Left lung (tissue), 10 donors: ENCODE data around the gene LRCH3. TPM values are rescaled to one million over a fixed set of nuclear protein-coding genes. Genes with fewer than 3 reads are reported as not detected.

Experiments
- ATAC-seq: fragments of 200-7000 bp; cut with Tn5 transposase; one replicate; pipeline ENCODE4 v1.9.1; 2020; ENCODE audit warnings: moderate library complexity
- DNase-seq, 4 donors: peaks; one replicate each; pipeline ENCODE4 v3.0.0-alpha.2; 2013 to 2020
- H3K27ac ChIP-seq, 2 donors: fragments of 200-600 bp; sonication (generic) in 1 of 2; one replicate each; pipeline versions ENCODE4 v1.5.0 to v1.8.0; 2020 to 2021
- H3K27me3 ChIP-seq, 2 donors: fragments of 200-600 bp; sonication (generic) in 1 of 2; one replicate each; pipeline versions ENCODE4 v1.5.0 to v1.8.0; 2020 to 2021
- H3K36me3 ChIP-seq, 2 donors: fragments of 200-600 bp; sonication (generic) in 1 of 2; one replicate each; pipeline versions ENCODE4 v1.5.0 to v1.8.0; 2020 to 2021
- H3K4me1 ChIP-seq, 2 donors: fragments of 200-600 bp; one replicate each; pipeline ENCODE4 v1.8.0; 2021
- H3K4me3 ChIP-seq, 2 donors: fragments of 200-600 bp; sonication (generic) in 1 of 2; one replicate each; pipeline versions ENCODE4 v1.5.0 to v1.8.0; 2020 to 2021; ENCODE audit warnings: mild to moderate bottlenecking in 1 of 2
- H3K9me3 ChIP-seq, 2 donors: fragments of 200-600 bp; sonication (generic) in 1 of 2; one replicate each; pipeline versions ENCODE4 v1.5.0 to v1.8.0; 2020 to 2021
- CTCF ChIP-seq, 2 donors: fragments of 200-600 bp; sonication (generic) in 1 of 2; IDR thresholded peaks; one replicate each; pipeline versions ENCODE4 v1.5.0 to v1.8.0; 2021; ENCODE audit warnings: antibody characterized with exemption in 2 of 2
- intact Hi-C, 2 donors: fragments of 100-400 bp; cut with DNase I; formaldehyde crosslinking; loops; one replicate each; pipeline versions ENCODE4 v1.11.2 to v1.14.2; 2022
- polyA plus RNA-seq, 6 donors: library from polyadenylated mRNA; unstranded; fragments of 120-200 nt; gene quantifications; one replicate each; pipeline ENCODE4 v1.2.1, GENCODE V29; 2013; ENCODE audit not compliant: insufficient read length in 6 of 6
- total RNA-seq, 2 donors: library from RNA; stranded (reverse); fragmentation: NEBNext Ultra II Directional; extraction: Animal tissue kit (Norgen Biotek cat#: 25700); gene quantifications; one replicate each; pipeline ENCODE4 v1.2.1, GENCODE V29; 2021
- donor health status: DM: no; HTN: yes; CAD: no.
- donor health status: DM: no; HTN: no; CAD: no.

Gene LRCH3
- total and polyA plus RNA-seq, 8 donors = 36.8 to 66.3 (median 54.2) TPM

GRCh38 chr3:197761784-197762183 is 29.3 kb upstream of the LRCH3 start:
- no peak for DNase-seq
- Histone ChIP-seq H3K9me3 (no peaks in the 10 kb centered on the region), H3K4me3 (no peak overlapping the region), H3K27ac (no peak overlapping the region), H3K4me1 (peaks cover 0 to under 1% of the 10 kb centered on the region in 2 donors), H3K27me3 (no peaks in the 10 kb centered on the region), H3K36me3 (peaks cover 0 to 68% of the 10 kb centered on the region in 2 donors)
- intact Hi-C loops = no loop called here
- no peak for ATAC-seq
- no peak for TF ChIP-seq CTCF (IDR thresholded peaks at IDR 0.05)

GRCh38 chr3:197775317-197775716 is 15.7 kb upstream of the LRCH3 start:
- Histone ChIP-seq H3K9me3 (no peaks in the 10 kb centered on the region), H3K36me3 (peaks cover 0 to 95% of the 10 kb centered on the region in 2 donors), H3K27me3 (no peaks in the 10 kb centered on the region), H3K27ac (no peak overlapping the region), H3K4me3 (no peak overlapping the region), H3K4me1 (no peaks in the 10 kb centered on the region)
- intact Hi-C loops = no loop called here
- ATAC-seq (no peak), DNase-seq (no peak)
- no peak for TF ChIP-seq CTCF (IDR thresholded peaks at IDR 0.05)

GRCh38 chr3:197782230-197782629 is 8.8 kb upstream of the LRCH3 start:
- intact Hi-C loops = no loop called here
- no peak for TF ChIP-seq CTCF (IDR thresholded peaks at IDR 0.05)
- no peak overlapping the region for H3K4me3 ChIP-seq
- no peaks in the 10 kb centered on the region for H3K4me1 ChIP-seq
- H3K27ac ChIP-seq = no peak overlapping the region
- no peak for DNase-seq
- no peaks in the 10 kb centered on the region for H3K27me3 ChIP-seq
- peaks cover 0 to 70% of the 10 kb centered on the region in 2 donors for H3K36me3 ChIP-seq
- no peaks in the 10 kb centered on the region for H3K9me3 ChIP-seq
- no peak for ATAC-seq

GRCh38 chr3:197784019-197784585 is 7.0 kb upstream of the LRCH3 start:
- DNase-seq (no peak), ATAC-seq (no peak)
- no peak overlapping the region for H3K4me3 ChIP-seq
- H3K4me1 ChIP-seq = no peaks in the 10 kb centered on the region
- no peaks in the 10 kb centered on the region for H3K27me3 ChIP-seq
- intact Hi-C loops = no loop called here
- TF ChIP-seq CTCF (IDR thresholded peaks at IDR 0.05) = no peak
- peaks cover 0 to 52% of the 10 kb centered on the region in 2 donors for H3K36me3 ChIP-seq
- H3K9me3 ChIP-seq = no peaks in the 10 kb centered on the region
- H3K27ac ChIP-seq = no peak overlapping the region

GRCh38 chr3:197787412-197787811 is 3.6 kb upstream of the LRCH3 start:
- H3K4me1 ChIP-seq = peaks cover 0 to 6% of the 10 kb centered on the region in 2 donors
- TF ChIP-seq CTCF (IDR thresholded peaks at IDR 0.05) = no peak
- no peaks in the 10 kb centered on the region for H3K9me3 ChIP-seq
- no peak overlapping the region for H3K4me3 ChIP-seq
- H3K27ac ChIP-seq = no peak overlapping the region
- H3K36me3 ChIP-seq = peaks cover 0 to 21% of the 10 kb centered on the region in 2 donors
- DNase-seq = no peak
- intact Hi-C loops = no loop called here
- no peaks in the 10 kb centered on the region for H3K27me3 ChIP-seq
- no peak for ATAC-seq
